ENCODE results near the gene DPH6. TPM values are rescaled to one million over a fixed set of nuclear protein-coding genes. Genes with fewer than 3 reads are reported as not detected.
"Not testable (repeated sequence)": the region's sequence is repeated elsewhere in the genome, so short reads cannot be mapped to it uniquely, and the experiment has no call there.

Gene DPH6
- total RNA-seq, 1 donor from 2014 or later = 41.1 TPM

DNA sequence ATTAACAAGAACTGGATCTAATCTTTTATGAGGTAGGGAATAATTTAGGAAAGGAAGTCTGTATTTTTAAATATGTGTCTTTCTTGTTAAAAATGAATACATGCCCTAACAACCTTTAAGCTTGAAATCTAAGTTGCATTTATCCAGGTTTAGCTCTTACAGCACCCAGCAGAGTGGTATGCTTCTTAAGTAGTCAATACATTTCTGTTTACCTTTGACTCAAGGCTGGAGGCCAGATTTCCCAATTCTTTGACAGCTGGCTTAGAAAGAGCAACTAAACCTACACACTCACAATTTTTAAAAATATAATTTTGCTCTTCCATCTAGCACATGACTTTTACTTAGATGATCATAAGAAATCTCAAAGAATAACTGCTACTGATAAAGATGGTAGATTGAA is 148.9 kb downstream of the DPH6 start:
- Mint-ChIP-seq H3K9me3 (no peaks in the 10 kb centered on the region), H3K27ac (peak overlapping the region; percentile 84), H3K36me3 (peaks cover 5% of the 10 kb centered on the region), H3K27me3 (ENCODE audit: insufficient read depth, low read depth) (peaks cover 4% of the 10 kb centered on the region), H3K4me3 (no peak overlapping the region), H3K4me1 (peaks cover 19% of the 10 kb centered on the region)
- Histone ChIP-seq H4K20me1 (ENCODE audit: low read depth) (no peaks in the 10 kb centered on the region), H3K27ac (no peak overlapping the region), H3F3A (ENCODE audit: low read depth) (no peaks in the 10 kb centered on the region), H2AFZ (replicated peaks) (no peak overlapping the region), H3K79me2 (ENCODE audit: low read depth) (no peaks in the 10 kb centered on the region), H3K4me1 (peaks cover 21% of the 10 kb centered on the region), H3K9ac (no peak overlapping the region), H3K36me3 (no peaks in the 10 kb centered on the region), H3K27me3 (no peaks in the 10 kb centered on the region), H3K9me3 (ENCODE audit: low read depth) (no peaks in the 10 kb centered on the region), H3K4me3 (no peak overlapping the region), H3K4me2 (no peak overlapping the region)
- no peak for TF ChIP-seq EZH2 (IDR thresholded peaks at IDR 0.05)
- TF ChIP-seq, protein P1, sequence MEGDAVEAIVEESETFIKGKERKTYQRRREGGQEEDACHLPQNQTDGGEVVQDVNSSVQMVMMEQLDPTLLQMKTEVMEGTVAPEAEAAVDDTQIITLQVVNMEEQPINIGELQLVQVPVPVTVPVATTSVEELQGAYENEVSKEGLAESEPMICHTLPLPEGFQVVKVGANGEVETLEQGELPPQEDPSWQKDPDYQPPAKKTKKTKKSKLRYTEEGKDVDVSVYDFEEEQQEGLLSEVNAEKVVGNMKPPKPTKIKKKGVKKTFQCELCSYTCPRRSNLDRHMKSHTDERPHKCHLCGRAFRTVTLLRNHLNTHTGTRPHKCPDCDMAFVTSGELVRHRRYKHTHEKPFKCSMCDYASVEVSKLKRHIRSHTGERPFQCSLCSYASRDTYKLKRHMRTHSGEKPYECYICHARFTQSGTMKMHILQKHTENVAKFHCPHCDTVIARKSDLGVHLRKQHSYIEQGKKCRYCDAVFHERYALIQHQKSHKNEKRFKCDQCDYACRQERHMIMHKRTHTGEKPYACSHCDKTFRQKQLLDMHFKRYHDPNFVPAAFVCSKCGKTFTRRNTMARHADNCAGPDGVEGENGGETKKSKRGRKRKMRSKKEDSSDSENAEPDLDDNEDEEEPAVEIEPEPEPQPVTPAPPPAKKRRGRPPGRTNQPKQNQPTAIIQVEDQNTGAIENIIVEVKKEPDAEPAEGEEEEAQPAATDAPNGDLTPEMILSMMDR (IDR thresholded peaks at IDR 0.05) = no peak
- no peak for TF ChIP-seq EZH2phosphoT487 (IDR thresholded peaks at IDR 0.05)
- DNase-seq (ENCODE audit: low spot score) = no peak

GRCh38 chr15:35394416-35394815 is 151.5 kb downstream of the DPH6 start:
- no peaks in the 10 kb centered on the region for H3K36me3 ChIP-seq
- Mint-ChIP-seq H3K36me3 (peaks cover 2% of the 10 kb centered on the region), H3K27ac (no peak overlapping the region), H3K4me1 (peaks cover 19% of the 10 kb centered on the region), H3K27me3 (ENCODE audit: insufficient read depth, low read depth) (peaks cover 2% of the 10 kb centered on the region), H3K9me3 (peaks cover 6% of the 10 kb centered on the region), H3K4me3 (no peak overlapping the region)
- TF ChIP-seq, protein P1 (IDR thresholded peaks at IDR 0.05) = no peak
- TF ChIP-seq EZH2 (IDR thresholded peaks at IDR 0.05) (no peak), EZH2phosphoT487 (IDR thresholded peaks at IDR 0.05) (no peak)
- H3K27me3 ChIP-seq = no peaks in the 10 kb centered on the region
- H2AFZ ChIP-seq (replicated peaks) = no peak overlapping the region
- no peak overlapping the region for H3K4me3 ChIP-seq
- no peak overlapping the region for H3K9ac ChIP-seq
- no peak overlapping the region for H3K27ac ChIP-seq
- no peaks in the 10 kb centered on the region for H3K9me3 ChIP-seq (ENCODE audit: low read depth)
- H3K79me2 ChIP-seq (ENCODE audit: low read depth) = no peaks in the 10 kb centered on the region
- peaks cover 21% of the 10 kb centered on the region for H3K4me1 ChIP-seq
- no peaks in the 10 kb centered on the region for H4K20me1 ChIP-seq (ENCODE audit: low read depth)
- no peak for DNase-seq (ENCODE audit: low spot score)
- H3K4me2 ChIP-seq = no peak overlapping the region
- no peaks in the 10 kb centered on the region for H3F3A ChIP-seq (ENCODE audit: low read depth)

GRCh38 chr15:35393398-35393797 is 152.6 kb downstream of the DPH6 start:
- Histone ChIP-seq H4K20me1 (ENCODE audit: low read depth) (no peaks in the 10 kb centered on the region), H3K36me3 (no peaks in the 10 kb centered on the region), H3K4me3 (no peak overlapping the region), H3K27me3 (no peaks in the 10 kb centered on the region), H3F3A (ENCODE audit: low read depth) (no peaks in the 10 kb centered on the region), H3K4me1 (peaks cover 16% of the 10 kb centered on the region), H3K9me3 (ENCODE audit: low read depth) (no peaks in the 10 kb centered on the region), H3K9ac (no peak overlapping the region), H3K27ac (no peak overlapping the region), H3K79me2 (ENCODE audit: low read depth) (no peaks in the 10 kb centered on the region), H3K4me2 (no peak overlapping the region), H2AFZ (replicated peaks) (no peak overlapping the region)
- Mint-ChIP-seq H3K9me3 (peaks cover 7% of the 10 kb centered on the region), H3K27ac (no peak overlapping the region), H3K27me3 (ENCODE audit: insufficient read depth, low read depth) (peaks cover 2% of the 10 kb centered on the region), H3K4me3 (no peak overlapping the region), H3K4me1 (peaks cover 17% of the 10 kb centered on the region), H3K36me3 (peaks cover 2% of the 10 kb centered on the region)
- TF ChIP-seq, protein P1 (IDR thresholded peaks at IDR 0.05) = no peak
- TF ChIP-seq EZH2 (IDR thresholded peaks at IDR 0.05) (no peak), EZH2phosphoT487 (IDR thresholded peaks at IDR 0.05) (no peak)
- no peak for DNase-seq (ENCODE audit: low spot score)

DNA sequence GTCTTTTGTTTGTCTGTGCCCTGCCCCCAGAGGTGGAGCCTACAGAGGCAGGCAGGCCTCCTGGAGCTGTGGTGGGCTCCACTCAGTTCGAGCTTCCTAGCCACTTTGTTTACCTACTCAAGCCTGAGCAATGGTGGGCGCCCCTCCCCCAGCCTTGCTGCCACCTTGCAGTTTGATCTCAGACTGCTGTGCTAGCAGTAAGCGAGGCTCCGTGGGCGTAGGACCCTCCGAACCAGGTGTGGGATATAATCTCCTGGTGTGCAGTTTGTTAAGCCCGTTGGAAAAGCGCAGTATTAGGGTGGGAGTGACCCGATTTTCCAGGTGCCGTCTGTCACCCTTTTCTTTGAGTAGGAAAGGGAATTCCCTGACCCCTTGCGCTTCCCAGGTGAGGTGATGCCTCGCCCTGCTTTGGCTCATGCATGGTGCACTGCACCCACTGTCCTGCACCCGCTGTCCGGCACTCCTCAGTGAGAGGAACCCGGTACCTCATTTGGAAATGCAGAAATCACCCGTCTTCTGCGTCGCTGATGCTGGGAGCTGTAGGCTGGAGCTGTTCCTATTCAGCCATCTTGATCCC is 154.5 kb downstream of the DPH6 start:
- not testable (repeated sequence) for H3K27me3 Mint-ChIP-seq (ENCODE audit: insufficient read depth, low read depth); H3K4me3 Mint-ChIP-seq; H3K9me3 ChIP-seq (ENCODE audit: low read depth); H3K4me2 ChIP-seq; H3K27me3 ChIP-seq; H3K36me3 Mint-ChIP-seq; H4K20me1 ChIP-seq (ENCODE audit: low read depth); H3F3A ChIP-seq (ENCODE audit: low read depth); H3K9me3 Mint-ChIP-seq; H3K79me2 ChIP-seq (ENCODE audit: low read depth); H3K9ac ChIP-seq; H2AFZ ChIP-seq (replicated peaks); H3K4me1 Mint-ChIP-seq; DNase-seq (ENCODE audit: low spot score); H3K4me3 ChIP-seq; H3K36me3 ChIP-seq; H3K4me1 ChIP-seq; H3K27ac Mint-ChIP-seq; H3K27ac ChIP-seq
